NCI-H2171 treated with DMSO at 0.1 percent for 48 hours (cell line): Measurements from ENCODE around the gene NTNG1.

Source experiments
- DNase-seq: peaks from one replicate; lab custom pipeline; 2025; lab: John Stamatoyannopoulos, UW

Gene NTNG1

GRCh38 chr1:107262467-107263286, 121.8 kb downstream of the NTNG1 start:
- no peak for DNase-seq

GRCh38 chr1:107263291-107263915, 122.6 kb downstream of the NTNG1 start:
- no peak for DNase-seq

GRCh38 chr1:107264007-107264406, 123.2 kb downstream of the NTNG1 start:
- no peak for DNase-seq

- no peak for DNase-seq
Observed at GRCh38 chr1:107264561-107264960, 123.7 kb downstream of the NTNG1 start.

- no peak for DNase-seq
Observed at GRCh38 chr1:107267489-107267888, 126.7 kb downstream of the NTNG1 start.

- no peak for DNase-seq
Observed at GRCh38 chr1:107272321-107272720, 131.5 kb downstream of the NTNG1 start.

- DNase-seq, result no peak
Observed at GRCh38 chr1:107273515-107273914, 132.7 kb downstream of the NTNG1 start.

GRCh38 chr1:107274227-107274626, 133.4 kb downstream of the NTNG1 start:
- DNase-seq, result no peak

- no peak for DNase-seq
Observed at GRCh38 chr1:107276247-107276646, 135.4 kb downstream of the NTNG1 start.

GRCh38 chr1:107277022-107277421, 136.2 kb downstream of the NTNG1 start:
- DNase-seq, result peak; percentile 63

- DNase-seq, result no peak
Observed at GRCh38 chr1:107286125-107286524, 145.3 kb downstream of the NTNG1 start.

GRCh38 chr1:107291987-107292386, 151.1 kb downstream of the NTNG1 start:
- DNase-seq, result no peak

- DNase-seq, result peak; percentile 56
Observed at GRCh38 chr1:107293901-107294613, 153.2 kb downstream of the NTNG1 start.

GRCh38 chr1:107294686-107295085, 153.8 kb downstream of the NTNG1 start:
- DNase-seq, result no peak

GRCh38 chr1:107297681-107298080, 156.8 kb downstream of the NTNG1 start:
- DNase-seq, result no peak

GRCh38 chr1:107298526-107298925, 157.7 kb downstream of the NTNG1 start:
- no peak for DNase-seq

GRCh38 chr1:107299521-107299920, 158.7 kb downstream of the NTNG1 start:
- no peak for DNase-seq

GRCh38 chr1:107309962-107310361, 169.1 kb downstream of the NTNG1 start:
- no peak for DNase-seq

GRCh38 chr1:107315652-107316051, 174.8 kb downstream of the NTNG1 start:
- no peak for DNase-seq

- DNase-seq, result no peak
Observed at GRCh38 chr1:107318932-107319331, 178.1 kb downstream of the NTNG1 start.

GRCh38 chr1:107323784-107324183, 182.9 kb downstream of the NTNG1 start:
- DNase-seq, result no peak

- peak; percentile 88 for DNase-seq
Observed at GRCh38 chr1:107326824-107327445, 186.1 kb downstream of the NTNG1 start.
